IMR-90 (cell line): ENCODE measurements around the gene NUDT10. TPM values are rescaled to one million over a fixed set of nuclear protein-coding genes. Genes with fewer than 3 reads are reported as not detected.

ENCODE experiments used
- ATAC-seq: fragments of 200-7000 bp; cut with Tn5 transposase; 2 replicates; pipeline ENCODE4 v1.9.1; 2020; ENCODE audit warnings: low read depth, mild to moderate bottlenecking, moderate library complexity
- BruUV-seq: library from RNA; stranded (reverse); fragments of 400-500 nt; replicated peaks from 2 replicates; lab custom pipeline; 2021; lab: Mats Ljungman, UMichigan
- CTCF ChIA-PET: fragments of 300-600 bp; formaldehyde crosslinking; extraction: SDS; loops from one replicate; lab custom pipeline; 2021; ENCODE audit warnings: antibody characterized with exemption; lab: Yijun Ruan, JAX
- POLR2A ChIA-PET: fragments of 300-600 bp; sonication (Branson Sonifier 250); formaldehyde crosslinking; loops from one replicate; lab custom pipeline; 2022; ENCODE audit warnings: antibody characterized with exemption; ENCODE audit not compliant: unreplicated experiment; lab: Charles Lee
- DNase-seq: peaks from one replicate; pipeline ENCODE4 v3.0.0; 2013
- H2AFZ ChIP-seq: replicated peaks from 2 replicates; pipeline ENCODE3; 2013; ENCODE audit warnings: low read length, mild to moderate bottlenecking; ENCODE audit not compliant: poor library complexity
- H2AK5ac ChIP-seq: 2 replicates; pipeline ENCODE4 v1.6.1; 2013; ENCODE audit warnings: low read depth, low read length, inconsistent platforms
- H2AK9ac ChIP-seq: replicated peaks from 2 replicates; pipeline ENCODE3; 2013; ENCODE audit warnings: mild to moderate bottlenecking, low read depth, low read length, moderate library complexity; ENCODE audit not compliant: poor library complexity
- H2BK120ac ChIP-seq: 2 replicates; pipeline ENCODE4 v1.6.1; 2013; ENCODE audit warnings: low read depth, low read length, inconsistent platforms
- H2BK15ac ChIP-seq: 3 replicates; pipeline ENCODE4 v1.6.1; 2013; ENCODE audit warnings: low read depth, low read length, inconsistent platforms
- H2BK20ac ChIP-seq: 2 replicates; pipeline ENCODE4 v1.6.1; 2013; ENCODE audit warnings: low read depth, mild to moderate bottlenecking, inconsistent platforms, low read length, moderate library complexity
- H2BK5ac ChIP-seq: 2 replicates; pipeline ENCODE4 v1.6.1; 2013; ENCODE audit warnings: mild to moderate bottlenecking, low read depth, low read length, inconsistent platforms; ENCODE audit not compliant: poor library complexity, severe bottlenecking
- H3K14ac ChIP-seq: replicated peaks from 2 replicates; pipeline ENCODE4 v1.6.1; 2013; ENCODE audit warnings: low read depth, low read length, inconsistent platforms
- H3K18ac ChIP-seq: 2 replicates; pipeline ENCODE4 v1.6.1; 2013; ENCODE audit warnings: low read depth, low read length, control low read depth
- H3K23ac ChIP-seq: 2 replicates; pipeline ENCODE4 v1.6.1; 2013; ENCODE audit warnings: low read depth, low read length, inconsistent platforms
- H3K27ac ChIP-seq: 2 replicates; pipeline ENCODE4 v1.5.1; 2013; ENCODE audit warnings: mild to moderate bottlenecking, control low read depth, low read length; ENCODE audit not compliant: insufficient read depth
- H3K27me3 ChIP-seq: 2 replicates; pipeline ENCODE4 v1.6.1; 2013; ENCODE audit warnings: low read length; ENCODE audit not compliant: control insufficient read depth, insufficient read depth
- H3K36me3 ChIP-seq: 2 replicates; pipeline ENCODE4 v1.6.1; 2013; ENCODE audit warnings: low read length, mixed read lengths; ENCODE audit not compliant: control insufficient read depth, insufficient read depth
- H3K4ac ChIP-seq: 2 replicates; pipeline ENCODE4 v1.6.1; 2013; ENCODE audit warnings: low read depth, low read length, inconsistent platforms
- H3K4me1 ChIP-seq: 2 replicates; pipeline ENCODE4 v1.6.1; 2013; ENCODE audit warnings: low read length, mixed read lengths; ENCODE audit not compliant: control insufficient read depth, insufficient read depth
- H3K4me2 ChIP-seq: 2 replicates; pipeline ENCODE4 v1.6.1; 2013; ENCODE audit warnings: low read depth, mild to moderate bottlenecking, control low read depth, low read length, moderate library complexity
- H3K4me3 ChIP-seq: 2 replicates; pipeline ENCODE4 v1.5.1; 2013; ENCODE audit warnings: low read depth, mild to moderate bottlenecking, control low read depth, low read length, moderate library complexity; ENCODE audit not compliant: insufficient read depth
- H3K56ac ChIP-seq: 2 replicates; pipeline ENCODE4 v1.6.1; 2013; ENCODE audit warnings: low read length, inconsistent platforms; ENCODE audit not compliant: insufficient read depth; ENCODE audit errors: extremely low read depth
- H3K79me1 ChIP-seq, 2 experiments: 2 replicates each; pipeline ENCODE4 v1.6.1; 2013; ENCODE audit warnings: low read length in 2 of 2, inconsistent platforms in 1 of 2, low read depth in 1 of 2
- H3K9ac ChIP-seq: 2 replicates; pipeline ENCODE4 v1.6.1; 2013; ENCODE audit warnings: low read depth, low read length, control low read depth
- H3K9me1 ChIP-seq: 2 replicates; pipeline ENCODE4 v1.6.1; 2013; ENCODE audit warnings: low read length, inconsistent platforms; ENCODE audit not compliant: insufficient read depth
- H3K9me3 ChIP-seq: 2 replicates; pipeline ENCODE4 v1.6.1; 2013; ENCODE audit warnings: low read length; ENCODE audit not compliant: control insufficient read depth, insufficient read depth
- H4K20me1 ChIP-seq: 2 replicates; pipeline ENCODE4 v1.6.1; 2013; ENCODE audit warnings: low read length, inconsistent platforms; ENCODE audit not compliant: insufficient read depth
- H4K5ac ChIP-seq: 2 replicates; pipeline ENCODE4 v1.6.1; 2013; ENCODE audit warnings: mild to moderate bottlenecking, low read depth, low read length, control low read depth
- H4K8ac ChIP-seq, 2 experiments: 2 replicates each; pipeline ENCODE4 v1.6.1; 2013; ENCODE audit warnings: low read depth in 2 of 2, low read length in 2 of 2, control low read depth in 1 of 2, inconsistent platforms in 1 of 2
- H4K91ac ChIP-seq: 2 replicates; pipeline ENCODE4 v1.6.1; 2013; ENCODE audit warnings: low read depth, low read length, inconsistent platforms; ENCODE audit not compliant: insufficient read depth
- CEBPB ChIP-seq: IDR thresholded peaks from 2 replicates; pipeline ENCODE4 v1.6.1; 2012; ENCODE audit warnings: low read depth, low read length, improper control_type of control experiment
- CTCF ChIP-seq: conservative IDR thresholded peaks from 2 replicates; pipeline ENCODE4 v1.5.1; 2012; ENCODE audit warnings: mild to moderate bottlenecking, low read depth, low read length, improper control_type of control experiment
- MAFK ChIP-seq: IDR thresholded peaks from 2 replicates; pipeline ENCODE4 v1.6.1; 2012; ENCODE audit warnings: low read depth, low read length, improper control_type of control experiment
- MAZ ChIP-seq: IDR thresholded peaks from 2 replicates; pipeline ENCODE4 v1.6.1; 2012; ENCODE audit warnings: low read depth, mild to moderate bottlenecking, low read length, improper control_type of control experiment, moderate library complexity, borderline replicate concordance
- MXI1 ChIP-seq: IDR thresholded peaks from 2 replicates; pipeline ENCODE4 v1.6.1; 2012; ENCODE audit warnings: low read depth, mild to moderate bottlenecking, low read length, moderate library complexity, borderline replicate concordance
- NFE2L2 ChIP-seq: fragments of 150-350 bp; IDR thresholded peaks from 2 replicates; pipeline ENCODE4 v1.6.1; 2016; ENCODE audit warnings: low read depth, mild to moderate bottlenecking, low read length
- POLR2A ChIP-seq: IDR thresholded peaks from 2 replicates; pipeline ENCODE4 v1.6.1; 2012; ENCODE audit warnings: mild to moderate bottlenecking, low read depth, low read length
- RAD21 ChIP-seq: IDR thresholded peaks from 2 replicates; pipeline ENCODE4 v1.6.1; 2012; ENCODE audit warnings: low read length, improper control_type of control experiment
- RCOR1 ChIP-seq: IDR thresholded peaks from 2 replicates; pipeline ENCODE4 v1.6.1; 2012; ENCODE audit warnings: mild to moderate bottlenecking, low read length, improper control_type of control experiment; ENCODE audit not compliant: insufficient replicate concordance
- RFX5 ChIP-seq: IDR thresholded peaks from 2 replicates; pipeline ENCODE4 v1.8.0; 2012; ENCODE audit warnings: low read depth, mild to moderate bottlenecking, low read length, moderate library complexity
- SMC3 ChIP-seq: fragments of 150-350 bp; IDR thresholded peaks from 2 replicates; pipeline ENCODE4 v1.6.1; 2016; ENCODE audit warnings: low read depth, mild to moderate bottlenecking, antibody characterized with exemption, low read length, moderate library complexity
- WGBS, 2 experiments: methylation state at CpG; one replicate each; pipeline versions ENCODE4 v1.1.5 to v1.1.7; 2013; ENCODE audit warnings: missing lambda C conversion rate in 2 of 2; ENCODE audit not compliant: insufficient read length in 1 of 2; ENCODE audit errors: extremely low coverage in 2 of 2; 5-methylcytosine and 5-hydroxymethylcytosine counted together
- dilution Hi-C: fragments of 300-500 bp; cut with HindIII; formaldehyde crosslinking; loops from one replicate; pipeline ENCODE4 v1.14.3; 2018; ENCODE audit warnings: low sequenced_read_pairs; ENCODE audit not compliant: unreplicated experiment
- in situ Hi-C: fragments of 300-500 bp; cut with MboI; formaldehyde crosslinking; loops from 3 replicates; pipeline ENCODE4 v1.14.3; 2019; ENCODE audit warnings: low sequenced_read_pairs, inconsistent platforms, mixed read lengths
- intact Hi-C: fragments of 100-400 bp; cut with micrococcal nuclease; formaldehyde crosslinking; loops from 2 replicates; pipeline ENCODE4 v1.10.0; 2022
- polyA plus RNA-seq, 3 experiments: library from polyadenylated mRNA; depleted of rRNA; stranded (reverse); fragments of >200 nt; gene quantifications; 2 replicates each; pipeline ENCODE4 v1.2.3, GENCODE V29; 2012; ENCODE audit warnings: low replicate concordance in 1 of 3
- total RNA-seq: library from RNA; depleted of rRNA; stranded (reverse); fragments of >200 nt; gene quantifications from 2 replicates; pipeline ENCODE4 v1.2.3, GENCODE V29; 2012

NUDT10 gene
- total and polyA plus RNA-seq, 2 of the 4 experiments (the other 2 are of a cell fraction), result 0.90 to 0.91 TPM

- H3K4me3 ChIP-seq, result no peak overlapping the region
- ATAC-seq (no peak), DNase-seq (no peak)
- H2BK120ac ChIP-seq, result no peak overlapping the region
- no peak overlapping the region for H3K14ac ChIP-seq
- TF ChIP-seq NFE2L2 (no peak), SMC3 (no peak), MXI1 (no peak), RFX5 (no peak), CTCF (no peak), CEBPB (no peak), MAZ (no peak), POLR2A (no peak), RAD21 (no peak), RCOR1 (no peak), MAFK (no peak)
- ChIA-PET POLR2A (no interaction called here), CTCF (no interaction called here)
- H4K91ac ChIP-seq, result no peak overlapping the region
- no peaks in the 10 kb centered on the region for H3K36me3 ChIP-seq
- H4K20me1 ChIP-seq, result no peaks in the 10 kb centered on the region
- no peak overlapping the region for H2AK5ac ChIP-seq
- H4K5ac ChIP-seq, result no peak overlapping the region
- H3K9me1 ChIP-seq, result no peaks in the 10 kb centered on the region
- in situ Hi-C loops, result no loop called here
- H3K56ac ChIP-seq, result no peak overlapping the region
- no peak overlapping the region for H3K4me2 ChIP-seq
- dilution Hi-C loops, result no loop called here
- intact Hi-C loops, result no loop called here
- H4K8ac ChIP-seq, result no peak overlapping the region
- no peak overlapping the region for H3K27ac ChIP-seq
- no peaks in the 10 kb centered on the region for H3K27me3 ChIP-seq
- no peak overlapping the region for H2BK15ac ChIP-seq
- no peak overlapping the region for H3K9ac ChIP-seq
- no TSS peak for BruUV-seq
- H2AK9ac ChIP-seq, result no peak overlapping the region
- no peaks in the 10 kb centered on the region for H3K79me1 ChIP-seq
- no peak overlapping the region for H2BK5ac ChIP-seq
- H3K18ac ChIP-seq, result no peak overlapping the region
- H3K4ac ChIP-seq, result no peak overlapping the region
- no peak overlapping the region for H3K23ac ChIP-seq
- H2AFZ ChIP-seq, result no peak overlapping the region
- no peaks in the 10 kb centered on the region for H3K9me3 ChIP-seq
- no peaks in the 10 kb centered on the region for H3K4me1 ChIP-seq
- H2BK20ac ChIP-seq, result no peak overlapping the region
- WGBS, 2 experiments, result no CpG with 5 or more reads among the region's 7 CpGs
Measured at GRCh38 chrX:51361251-51361650, 28.6 kb downstream of the NUDT10 start.
